SK-N-SH (cell line): ENCODE results near the gene ZNF133. TPM values are rescaled to one million over a fixed set of nuclear protein-coding genes. Genes with fewer than 3 reads are reported as not detected.

Source experiments
- CTCF ChIA-PET: fragments of 300-600, 350-600 bp; formaldehyde crosslinking; extraction: SDS; loops from one replicate; lab custom pipeline; 2021; lab: Yijun Ruan, JAX
- POLR2A ChIA-PET: fragments of 350-600 bp; sonication (Branson Sonifier 250); formaldehyde crosslinking; extraction: SDS; loops from one replicate; lab custom pipeline; 2020; ENCODE audit warnings: antibody characterized with exemption, inconsistent platforms; lab: Yijun Ruan, JAX
- DNase-seq: peaks from one replicate; pipeline ENCODE4 v3.0.0; 2012
- H2AFZ ChIP-seq: fragments of 200-600 bp; sonication (generic); 2 replicates; pipeline ENCODE4 v1.8.1; 2016; ENCODE audit warnings: antibody characterized with exemption, mild to moderate bottlenecking, low read depth
- H3F3A ChIP-seq: fragments of 200-600 bp; sonication (generic); replicated peaks from 2 replicates; pipeline ENCODE3; 2016; ENCODE audit warnings: antibody characterized with exemption, mild to moderate bottlenecking; ENCODE audit not compliant: insufficient read depth
- H3K27ac ChIP-seq, 2 experiments: fragments of 200-500 bp in 1 of 2; fragments of 200-600 bp in 1 of 2; sonication (Bioruptor generic) in 1 of 2; sonication (generic), shearing (Covaris generic) in 1 of 2; 2 replicates each; pipeline versions ENCODE4 v1.5.1 to v1.6.1; 2014 to 2016; ENCODE audit warnings: low read depth in 2 of 2, inconsistent platforms in 1 of 2, low read length in 1 of 2, mild to moderate bottlenecking in 1 of 2, mixed read lengths in 1 of 2
- H3K27me3 ChIP-seq: fragments of 200-600 bp; sonication (generic), shearing (Covaris generic); 2 replicates; pipeline ENCODE4 v1.6.1; 2016; ENCODE audit warnings: mixed run types; ENCODE audit not compliant: insufficient read depth
- H3K36me3 ChIP-seq, 2 experiments: fragments of 200-500 bp in 1 of 2; fragments of 200-600 bp in 1 of 2; sonication (Bioruptor generic) in 1 of 2; sonication (generic) in 1 of 2; replicated peaks in 1 of 2; 2 replicates each; pipeline versions ENCODE3 to v1.5.1; 2014 to 2016; ENCODE audit warnings: low read length in 1 of 2, mild to moderate bottlenecking in 1 of 2; ENCODE audit not compliant: insufficient read depth in 2 of 2, control insufficient read depth in 1 of 2
- H3K4me1 ChIP-seq, 2 experiments: fragments of 200-500 bp in 1 of 2; fragments of 200-600 bp in 1 of 2; sonication (Bioruptor generic) in 1 of 2; sonication (generic), shearing (Covaris generic) in 1 of 2; 2 replicates each; pipeline versions ENCODE4 v1.5.1 to v1.6.1; 2014 to 2016; ENCODE audit warnings: low read depth in 1 of 2, low read length in 1 of 2, mixed run types in 1 of 2; ENCODE audit not compliant: insufficient read depth in 2 of 2, control insufficient read depth in 1 of 2
- H3K4me2 ChIP-seq: fragments of 200-600 bp; sonication (generic), shearing (Covaris generic); 2 replicates; pipeline ENCODE4 v1.6.1; 2017; ENCODE audit warnings: mixed run types
- H3K4me3 ChIP-seq, 2 experiments: fragments of 200-500 bp in 1 of 2; fragments of 200-600 bp in 1 of 2; sonication (Bioruptor generic) in 1 of 2; sonication (generic), shearing (Covaris generic) in 1 of 2; 2 replicates each; pipeline versions ENCODE4 v1.5.1 to v1.8.1; 2014 to 2016; ENCODE audit warnings: low read depth in 2 of 2, inconsistent platforms in 1 of 2, low read length in 1 of 2, mild to moderate bottlenecking in 1 of 2, mixed read lengths in 1 of 2, moderate library complexity in 1 of 2
- H3K79me2 ChIP-seq: fragments of 200-600 bp; sonication (generic); 2 replicates; pipeline ENCODE4 v1.8.1; 2017; ENCODE audit warnings: mild to moderate bottlenecking; ENCODE audit not compliant: insufficient read depth
- H3K9ac ChIP-seq: fragments of 200-600 bp; sonication (generic); 2 replicates; pipeline ENCODE4 v1.6.1; 2017; ENCODE audit warnings: mixed run types
- H3K9me2 ChIP-seq: fragments of 200-600 bp; sonication (generic); 2 replicates; pipeline ENCODE4 v1.6.1; 2017; ENCODE audit warnings: mixed run types
- H3K9me3 ChIP-seq: fragments of 200-600 bp; sonication (generic); 2 replicates; pipeline ENCODE4 v1.6.1; 2017; ENCODE audit warnings: mixed run types, mild to moderate bottlenecking, moderate library complexity
- H4K20me1 ChIP-seq: fragments of 200-600 bp; sonication (generic); 2 replicates; pipeline ENCODE4 v1.6.1; 2017; ENCODE audit warnings: mild to moderate bottlenecking, mixed run types; ENCODE audit not compliant: insufficient read depth
- CHD2 ChIP-seq: fragments of 150-350 bp; IDR thresholded peaks from 2 replicates; pipeline ENCODE4 v1.6.1; 2018; ENCODE audit warnings: low read length; ENCODE audit not compliant: partially characterized antibody
- CTCF ChIP-seq: fragments of 200-600 bp; sonication (generic); IDR thresholded peaks from 2 replicates; pipeline ENCODE4 v1.6.1; 2017; ENCODE audit warnings: antibody characterized with exemption, mild to moderate bottlenecking, moderate library complexity
- ELF1 ChIP-seq: IDR thresholded peaks from 2 replicates; pipeline ENCODE4 v1.4.0; 2012
- EP300 ChIP-seq, 2 experiments: IDR thresholded peaks; 2 replicates each; pipeline versions ENCODE4 v1.4.0 to v1.6.1; 2012; ENCODE audit warnings: borderline replicate concordance in 1 of 2, low read depth in 1 of 2, low read length in 1 of 2
- EZH2phosphoT487 ChIP-seq: fragments of 200-600 bp; sonication (generic); IDR thresholded peaks from 2 replicates; pipeline ENCODE4 v1.6.1; 2017; ENCODE audit warnings: low read depth, mixed run types, mild to moderate bottlenecking, antibody characterized with exemption, moderate library complexity, borderline replicate concordance
- MAX ChIP-seq: IDR thresholded peaks from 2 replicates; pipeline ENCODE4 v1.4.0; 2012; ENCODE audit warnings: low read depth
- NFIC ChIP-seq: IDR thresholded peaks from 2 replicates; pipeline ENCODE4 v1.4.0; 2012; ENCODE audit warnings: borderline replicate concordance
- POLR2AphosphoS5 ChIP-seq: IDR thresholded peaks from 2 replicates; pipeline ENCODE4 v1.6.1; 2012; ENCODE audit warnings: low read depth, low read length
- RCOR1 ChIP-seq: fragments of 150-350 bp; IDR thresholded peaks from 2 replicates; pipeline ENCODE4 v1.6.1; 2017; ENCODE audit warnings: antibody characterized with exemption, low read length
- REST ChIP-seq: IDR thresholded peaks from 2 replicates; pipeline ENCODE4 v1.6.1; 2012; ENCODE audit warnings: mild to moderate bottlenecking, low read depth, low read length, moderate library complexity
- RXRA ChIP-seq: IDR thresholded peaks from 2 replicates; pipeline ENCODE4 v1.4.0; 2012; ENCODE audit warnings: low read depth, mild to moderate bottlenecking, borderline replicate concordance
- SIN3A ChIP-seq: IDR thresholded peaks from 2 replicates; pipeline ENCODE4 v1.6.1; 2012; ENCODE audit warnings: low read depth, mild to moderate bottlenecking, low read length, moderate library complexity, borderline replicate concordance
- SMC3 ChIP-seq: IDR thresholded peaks from 2 replicates; pipeline ENCODE4 v1.6.1; 2012; ENCODE audit warnings: low read depth, low read length, improper control_type of control experiment
- TCF12 ChIP-seq: IDR thresholded peaks from 2 replicates; pipeline ENCODE4 v1.4.0; 2012
- YY1 ChIP-seq: IDR thresholded peaks from 2 replicates; pipeline ENCODE4 v1.4.0; 2012; ENCODE audit warnings: low read depth, mild to moderate bottlenecking
- WGBS: methylation state at CpG from one replicate; pipeline ENCODE4 v1.1.6; 2017; ENCODE audit warnings: low lambda C conversion rate; 5-methylcytosine and 5-hydroxymethylcytosine counted together
- polyA plus RNA-seq, 3 experiments: library from polyadenylated mRNA; depleted of rRNA; stranded (reverse); fragments of >200 nt; gene quantifications; 2 replicates each; pipeline ENCODE4 v1.2.3, GENCODE V29; 2012
- TF ChIP-seq, protein P1 (sequence below): fragments of 150-350 bp; IDR thresholded peaks from 2 replicates; pipeline ENCODE4 v1.6.1; 2017; ENCODE audit warnings: antibody characterized with exemption, low read length, low read depth, borderline replicate concordance
- TF ChIP-seq, protein P2 (sequence below): fragments of 150-350 bp; IDR thresholded peaks from 2 replicates; pipeline ENCODE4 v1.6.1; 2016; ENCODE audit warnings: mild to moderate bottlenecking, low read depth, low read length
- TF ChIP-seq, protein P3 (sequence below): IDR thresholded peaks from 2 replicates; pipeline ENCODE4 v1.4.0; 2012; ENCODE audit warnings: low read depth, borderline replicate concordance

The ZNF133 gene
- polyA plus RNA-seq, 1 of the 3 experiments (the other 2 are of a cell fraction) = 15.5 TPM

- H3K4me3 ChIP-seq = no peak overlapping the region
- 4% methylated on average over 3 of the region's 3 CpGs for WGBS
- POLR2A ChIA-PET = no interaction called here
- H3K79me2 ChIP-seq = peaks cover 15% of the 10 kb centered on the region
- no peaks in the 10 kb centered on the region for H3K9me2 ChIP-seq
- no peaks in the 10 kb centered on the region for H3F3A ChIP-seq
- peaks cover 5% of the 10 kb centered on the region; the same call in 1 of the 2 replicates for H3K27me3 ChIP-seq
- H3K27ac ChIP-seq = no peak overlapping the region
- no peak overlapping the region for H2AFZ ChIP-seq
- no peak overlapping the region for H3K9ac ChIP-seq
- TF ChIP-seq TCF12 = no peak
- no peak for TF ChIP-seq YY1
- no peak for TF ChIP-seq EP300 (IDR thresholded peaks at IDR 0.05; ENCODE audit: borderline replicate concordance in 1 of 2, low read depth in 1 of 2, low read length in 1 of 2)
- TF ChIP-seq EZH2phosphoT487 = no peak
- TF ChIP-seq RXRA = no peak
- TF ChIP-seq, protein P1, sequence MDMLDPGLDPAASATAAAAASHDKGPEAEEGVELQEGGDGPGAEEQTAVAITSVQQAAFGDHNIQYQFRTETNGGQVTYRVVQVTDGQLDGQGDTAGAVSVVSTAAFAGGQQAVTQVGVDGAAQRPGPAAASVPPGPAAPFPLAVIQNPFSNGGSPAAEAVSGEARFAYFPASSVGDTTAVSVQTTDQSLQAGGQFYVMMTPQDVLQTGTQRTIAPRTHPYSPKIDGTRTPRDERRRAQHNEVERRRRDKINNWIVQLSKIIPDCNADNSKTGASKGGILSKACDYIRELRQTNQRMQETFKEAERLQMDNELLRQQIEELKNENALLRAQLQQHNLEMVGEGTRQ = no peak
- TF ChIP-seq SMC3 = no peak
- TF ChIP-seq NFIC = no peak
- TF ChIP-seq CHD2 = no peak
- TF ChIP-seq REST = no peak
- TF ChIP-seq ELF1 = no peak
- TF ChIP-seq POLR2AphosphoS5 = no peak
- TF ChIP-seq, protein P2, sequence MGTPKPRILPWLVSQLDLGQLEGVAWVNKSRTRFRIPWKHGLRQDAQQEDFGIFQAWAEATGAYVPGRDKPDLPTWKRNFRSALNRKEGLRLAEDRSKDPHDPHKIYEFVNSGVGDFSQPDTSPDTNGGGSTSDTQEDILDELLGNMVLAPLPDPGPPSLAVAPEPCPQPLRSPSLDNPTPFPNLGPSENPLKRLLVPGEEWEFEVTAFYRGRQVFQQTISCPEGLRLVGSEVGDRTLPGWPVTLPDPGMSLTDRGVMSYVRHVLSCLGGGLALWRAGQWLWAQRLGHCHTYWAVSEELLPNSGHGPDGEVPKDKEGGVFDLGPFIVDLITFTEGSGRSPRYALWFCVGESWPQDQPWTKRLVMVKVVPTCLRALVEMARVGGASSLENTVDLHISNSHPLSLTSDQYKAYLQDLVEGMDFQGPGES = no peak
- TF ChIP-seq RCOR1 = no peak
- no peak for TF ChIP-seq SIN3A
- TF ChIP-seq CTCF = no peak
- no peak for TF ChIP-seq MAX
- TF ChIP-seq, protein P3, sequence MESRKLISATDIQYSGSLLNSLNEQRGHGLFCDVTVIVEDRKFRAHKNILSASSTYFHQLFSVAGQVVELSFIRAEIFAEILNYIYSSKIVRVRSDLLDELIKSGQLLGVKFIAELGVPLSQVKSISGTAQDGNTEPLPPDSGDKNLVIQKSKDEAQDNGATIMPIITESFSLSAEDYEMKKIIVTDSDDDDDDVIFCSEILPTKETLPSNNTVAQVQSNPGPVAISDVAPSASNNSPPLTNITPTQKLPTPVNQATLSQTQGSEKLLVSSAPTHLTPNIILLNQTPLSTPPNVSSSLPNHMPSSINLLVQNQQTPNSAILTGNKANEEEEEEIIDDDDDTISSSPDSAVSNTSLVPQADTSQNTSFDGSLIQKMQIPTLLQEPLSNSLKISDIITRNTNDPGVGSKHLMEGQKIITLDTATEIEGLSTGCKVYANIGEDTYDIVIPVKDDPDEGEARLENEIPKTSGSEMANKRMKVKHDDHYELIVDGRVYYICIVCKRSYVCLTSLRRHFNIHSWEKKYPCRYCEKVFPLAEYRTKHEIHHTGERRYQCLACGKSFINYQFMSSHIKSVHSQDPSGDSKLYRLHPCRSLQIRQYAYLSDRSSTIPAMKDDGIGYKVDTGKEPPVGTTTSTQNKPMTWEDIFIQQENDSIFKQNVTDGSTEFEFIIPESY = no peak
- TF ChIP-seq, all 33 proteins: peak for 0
- DNase-seq = no peak
- peaks cover 4% of the 10 kb centered on the region; the same call in 1 of the 2 replicates for H3K9me3 ChIP-seq
- no peaks in the 10 kb centered on the region for H3K36me3 ChIP-seq
- CTCF ChIA-PET = interaction anchor here (1.1 kb wide), 1 partner anchor 9 kb away, joined by 3 read pairs; no protein-coding TSS in a partner anchor
- H3K4me2 ChIP-seq = no peak overlapping the region
- peaks cover 6 to 13% of the 10 kb centered on the region in 2 experiments; a peak in 3 of 4 replicates for H3K4me1 ChIP-seq
- no peaks in the 10 kb centered on the region for H4K20me1 ChIP-seq
These were observed 3.4 kb upstream of the ZNF133 start for GRCh38 chr20:18284805-18285533.
